Measurements from ENCODE around the gene REV3L.

DNA sequence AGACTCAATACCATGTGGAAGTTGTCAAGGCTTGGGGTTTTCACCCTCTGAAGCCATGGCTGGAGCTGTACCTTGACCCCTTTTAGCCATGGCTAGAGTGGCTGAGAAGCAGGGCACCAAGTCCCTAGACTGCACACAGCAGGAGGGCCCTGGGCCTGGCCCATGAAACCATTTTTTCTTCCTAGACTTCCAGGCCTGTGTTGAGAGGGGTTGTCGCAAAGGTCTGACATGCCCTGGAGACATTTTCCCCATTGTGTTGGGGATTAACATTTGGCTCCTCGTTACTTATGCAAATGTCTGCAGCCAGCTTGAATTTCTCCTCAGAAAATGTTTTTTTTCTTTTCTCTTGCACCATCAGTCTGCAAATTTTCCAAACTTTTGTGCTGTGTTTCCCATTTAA, 199.3 kb downstream of the REV3L start:
- TF ChIP-seq PTBP1 (IDR thresholded peaks at IDR 0.05; ENCODE audit: low read depth, low read length): no peak
- TF ChIP-seq, protein P1, sequence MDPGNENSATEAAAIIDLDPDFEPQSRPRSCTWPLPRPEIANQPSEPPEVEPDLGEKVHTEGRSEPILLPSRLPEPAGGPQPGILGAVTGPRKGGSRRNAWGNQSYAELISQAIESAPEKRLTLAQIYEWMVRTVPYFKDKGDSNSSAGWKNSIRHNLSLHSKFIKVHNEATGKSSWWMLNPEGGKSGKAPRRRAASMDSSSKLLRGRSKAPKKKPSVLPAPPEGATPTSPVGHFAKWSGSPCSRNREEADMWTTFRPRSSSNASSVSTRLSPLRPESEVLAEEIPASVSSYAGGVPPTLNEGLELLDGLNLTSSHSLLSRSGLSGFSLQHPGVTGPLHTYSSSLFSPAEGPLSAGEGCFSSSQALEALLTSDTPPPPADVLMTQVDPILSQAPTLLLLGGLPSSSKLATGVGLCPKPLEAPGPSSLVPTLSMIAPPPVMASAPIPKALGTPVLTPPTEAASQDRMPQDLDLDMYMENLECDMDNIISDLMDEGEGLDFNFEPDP (CRISPR knock-in tag; IDR thresholded peaks at IDR 0.05): no peak
- no peak for TF ChIP-seq KDM1A (IDR thresholded peaks at IDR 0.05)
- TF ChIP-seq, protein P2, sequence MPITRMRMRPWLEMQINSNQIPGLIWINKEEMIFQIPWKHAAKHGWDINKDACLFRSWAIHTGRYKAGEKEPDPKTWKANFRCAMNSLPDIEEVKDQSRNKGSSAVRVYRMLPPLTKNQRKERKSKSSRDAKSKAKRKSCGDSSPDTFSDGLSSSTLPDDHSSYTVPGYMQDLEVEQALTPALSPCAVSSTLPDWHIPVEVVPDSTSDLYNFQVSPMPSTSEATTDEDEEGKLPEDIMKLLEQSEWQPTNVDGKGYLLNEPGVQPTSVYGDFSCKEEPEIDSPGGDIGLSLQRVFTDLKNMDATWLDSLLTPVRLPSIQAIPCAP (CRISPR knock-in tag; IDR thresholded peaks at IDR 0.05; ENCODE audit: borderline replicate concordance): no peak
- no peak for TF ChIP-seq RUNX1 (IDR thresholded peaks at IDR 0.05; ENCODE audit: low read depth)
- TF ChIP-seq ZNF274 (IDR thresholded peaks at IDR 0.05; ENCODE audit: borderline replicate concordance, low read depth, low read length): no peak
- no peak for TF ChIP-seq ZNF146 (CRISPR knock-in tag; IDR thresholded peaks at IDR 0.05; ENCODE audit: unreplicated experiment)
